ENCODE data around the gene KCNQ1.

The KCNQ1 gene

GRCh38 chr11:2670541-2671100, 225.8 kb downstream of the KCNQ1 start:
- Mint-ChIP-seq H3K27me3 (no peaks in the 10 kb centered on the region), H3K27ac (no peak overlapping the region), H3K4me3 (no peak overlapping the region), H3K9me3 (no peaks in the 10 kb centered on the region), H3K4me1 (peaks cover 12% of the 10 kb centered on the region), H3K36me3 (peaks cover 4% of the 10 kb centered on the region)
- ATAC-seq (ENCODE audit: low read depth) = no peak
- no peak for DNase-seq (ENCODE audit: low spot score in 2 of 2)

DNA sequence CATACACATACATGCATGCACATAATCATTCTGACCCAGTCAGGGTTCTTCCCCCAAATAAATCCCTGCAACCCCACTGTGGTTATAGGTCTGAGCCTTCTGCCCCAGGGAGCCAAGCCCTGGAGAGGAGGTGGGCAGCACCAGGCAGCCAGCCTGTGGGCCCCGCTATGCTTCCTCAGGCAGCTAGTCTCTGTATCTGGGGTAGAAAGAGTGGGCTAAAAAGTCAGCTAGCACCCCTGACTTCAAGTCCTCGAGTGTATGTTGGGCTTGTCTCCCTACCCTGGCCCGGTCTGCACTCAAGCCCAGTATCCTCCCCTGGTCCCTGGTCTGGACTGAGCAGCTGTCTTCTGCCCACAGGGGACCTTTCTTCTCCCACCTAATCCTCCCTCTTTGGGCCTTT, 226.9 kb downstream of the KCNQ1 start:
- Mint-ChIP-seq H3K9me3 (no peaks in the 10 kb centered on the region), H3K36me3 (peaks cover 4% of the 10 kb centered on the region), H3K4me1 (peaks cover 19% of the 10 kb centered on the region), H3K27ac (no peak overlapping the region), H3K27me3 (no peaks in the 10 kb centered on the region), H3K4me3 (no peak overlapping the region)
- DNase-seq (ENCODE audit: low spot score in 2 of 2) (no peak), ATAC-seq (ENCODE audit: low read depth) (no peak)

DNA sequence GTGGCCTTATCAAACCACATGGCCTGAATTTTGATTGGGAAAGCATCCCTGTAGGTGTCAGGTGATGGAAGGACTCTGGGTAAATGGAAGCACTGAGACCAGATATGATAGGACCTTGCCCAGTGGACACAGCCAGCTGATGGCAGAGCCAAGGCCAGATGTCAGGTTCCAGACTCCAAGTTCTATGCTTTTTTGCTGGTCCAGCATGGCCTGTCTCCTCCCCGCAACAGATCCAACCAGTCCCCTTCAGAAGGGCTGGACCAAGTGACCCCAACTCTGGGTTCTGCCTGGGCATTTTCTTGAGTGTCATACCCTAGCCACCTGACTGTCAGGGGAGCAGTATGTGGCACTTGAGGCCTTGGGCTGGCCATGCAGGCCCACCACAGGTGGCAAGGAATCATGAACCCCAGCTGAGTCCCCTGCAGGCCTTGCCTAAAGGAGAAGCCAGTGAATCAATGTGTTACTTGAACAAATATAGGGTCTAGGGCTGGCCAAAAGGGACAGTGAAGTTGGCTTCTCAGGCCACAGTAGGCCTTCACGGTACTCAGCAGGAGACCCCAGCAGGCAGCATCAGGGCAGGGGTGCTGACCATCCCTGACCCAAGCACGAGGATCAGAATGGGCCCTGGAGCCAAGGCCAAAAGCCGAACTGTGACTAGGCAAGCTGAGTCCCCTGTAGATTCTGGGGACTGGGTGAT, 227.9 kb downstream of the KCNQ1 start:
- Mint-ChIP-seq H3K27ac (no peak overlapping the region), H3K36me3 (peaks cover 4% of the 10 kb centered on the region), H3K27me3 (no peaks in the 10 kb centered on the region), H3K4me1 (peaks cover 25% of the 10 kb centered on the region), H3K4me3 (no peak overlapping the region), H3K9me3 (no peaks in the 10 kb centered on the region)
- DNase-seq (ENCODE audit: low spot score in 2 of 2) = no peak
- no peak for ATAC-seq (ENCODE audit: low read depth)

- H3K4me1 Mint-ChIP-seq = peaks cover 25% of the 10 kb centered on the region
- H3K36me3 Mint-ChIP-seq = peaks cover 4% of the 10 kb centered on the region
- no peaks in the 10 kb centered on the region for H3K27me3 Mint-ChIP-seq
- no peaks in the 10 kb centered on the region for H3K9me3 Mint-ChIP-seq
- no peak overlapping the region for H3K4me3 Mint-ChIP-seq
- DNase-seq (ENCODE audit: low spot score in 2 of 2) (no peak), ATAC-seq (ENCODE audit: low read depth) (no peak)
- H3K27ac Mint-ChIP-seq = no peak overlapping the region
Measured at GRCh38 chr11:2673250-2673610, 228.4 kb downstream of the KCNQ1 start.

GRCh38 chr11:2673871-2674471, 229.2 kb downstream of the KCNQ1 start:
- H3K36me3 Mint-ChIP-seq = peaks cover 3% of the 10 kb centered on the region
- H3K27ac Mint-ChIP-seq = no peak overlapping the region

GRCh38 chr11:2674658-2675131, 229.9 kb downstream of the KCNQ1 start:
- H3K27ac Mint-ChIP-seq = no peak overlapping the region
- H3K27me3 Mint-ChIP-seq = no peaks in the 10 kb centered on the region
- peaks cover 3% of the 10 kb centered on the region for H3K36me3 Mint-ChIP-seq
- H3K4me1 Mint-ChIP-seq = peaks cover 25% of the 10 kb centered on the region
- H3K4me3 Mint-ChIP-seq = no peak overlapping the region
- DNase-seq (ENCODE audit: low spot score in 2 of 2) = no peak
- H3K9me3 Mint-ChIP-seq = no peaks in the 10 kb centered on the region
- no peak for ATAC-seq (ENCODE audit: low read depth)

More at GRCh38 chr11:2673871-2674471, 229.2 kb downstream of the KCNQ1 start:
- DNase-seq (ENCODE audit: low spot score in 2 of 2) = no peak
- H3K4me3 Mint-ChIP-seq = no peak overlapping the region
- no peak for ATAC-seq (ENCODE audit: low read depth)
- no peaks in the 10 kb centered on the region for H3K27me3 Mint-ChIP-seq
- no peaks in the 10 kb centered on the region for H3K9me3 Mint-ChIP-seq
- H3K4me1 Mint-ChIP-seq = peaks cover 25% of the 10 kb centered on the region

GRCh38 chr11:2675540-2675939, 230.7 kb downstream of the KCNQ1 start:
- Mint-ChIP-seq H3K27me3 (no peaks in the 10 kb centered on the region), H3K9me3 (no peaks in the 10 kb centered on the region), H3K4me1 (peaks cover 23% of the 10 kb centered on the region), H3K4me3 (no peak overlapping the region), H3K36me3 (peaks cover 4% of the 10 kb centered on the region), H3K27ac (no peak overlapping the region)
- ATAC-seq (ENCODE audit: low read depth) = no peak
- no peak for DNase-seq (ENCODE audit: low spot score in 2 of 2)

DNA sequence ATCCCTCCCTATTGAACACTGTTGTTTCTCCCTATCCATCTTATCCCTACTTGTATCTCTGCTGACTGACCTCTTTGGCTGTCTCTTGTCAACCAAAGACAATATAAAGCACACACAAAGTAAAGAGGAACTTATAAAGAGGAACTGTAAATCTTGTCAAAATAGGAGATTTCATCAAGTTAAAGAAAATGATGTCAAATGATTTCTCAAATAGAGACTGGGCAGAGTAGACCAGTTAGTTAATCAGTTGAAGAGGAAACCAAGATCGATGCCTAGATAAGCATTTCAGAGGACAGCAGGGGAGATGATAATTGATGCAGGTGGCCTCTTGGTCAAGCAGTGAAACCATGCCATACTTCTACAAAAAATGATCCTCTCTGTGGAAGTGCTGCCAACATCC, 232.3 kb downstream of the KCNQ1 start:
- H3K36me3 Mint-ChIP-seq = peaks cover 5% of the 10 kb centered on the region
- H3K27me3 Mint-ChIP-seq = no peaks in the 10 kb centered on the region
- peaks cover 30% of the 10 kb centered on the region for H3K4me1 Mint-ChIP-seq
- no peak overlapping the region for H3K4me3 Mint-ChIP-seq
- no peak for DNase-seq (ENCODE audit: low spot score in 2 of 2)
- no peaks in the 10 kb centered on the region for H3K9me3 Mint-ChIP-seq
- peak overlapping the region; percentile 75 for H3K27ac Mint-ChIP-seq
- ATAC-seq (ENCODE audit: low read depth) = peak; percentile 76

- no peak for DNase-seq (ENCODE audit: low spot score in 2 of 2)
Measured at GRCh38 chr11:2678396-2678795, 233.6 kb downstream of the KCNQ1 start.

GRCh38 chr11:2679011-2679676, 234.3 kb downstream of the KCNQ1 start:
- H3K27me3 Mint-ChIP-seq = no peaks in the 10 kb centered on the region
- no peak overlapping the region for H3K4me3 Mint-ChIP-seq
- ATAC-seq (ENCODE audit: low read depth) = no peak
- H3K4me1 Mint-ChIP-seq = peaks cover 27% of the 10 kb centered on the region
- no peak overlapping the region for H3K27ac Mint-ChIP-seq
- H3K36me3 Mint-ChIP-seq = peaks cover 9% of the 10 kb centered on the region
- H3K9me3 Mint-ChIP-seq = no peaks in the 10 kb centered on the region
- DNase-seq (ENCODE audit: low spot score in 2 of 2) = no peak

More at GRCh38 chr11:2678396-2678795, 233.6 kb downstream of the KCNQ1 start:
- Mint-ChIP-seq H3K9me3 (no peaks in the 10 kb centered on the region), H3K36me3 (peaks cover 7% of the 10 kb centered on the region), H3K27ac (no peak overlapping the region), H3K27me3 (no peaks in the 10 kb centered on the region), H3K4me1 (peaks cover 30% of the 10 kb centered on the region), H3K4me3 (no peak overlapping the region)
- ATAC-seq (ENCODE audit: low read depth) = no peak

DNA sequence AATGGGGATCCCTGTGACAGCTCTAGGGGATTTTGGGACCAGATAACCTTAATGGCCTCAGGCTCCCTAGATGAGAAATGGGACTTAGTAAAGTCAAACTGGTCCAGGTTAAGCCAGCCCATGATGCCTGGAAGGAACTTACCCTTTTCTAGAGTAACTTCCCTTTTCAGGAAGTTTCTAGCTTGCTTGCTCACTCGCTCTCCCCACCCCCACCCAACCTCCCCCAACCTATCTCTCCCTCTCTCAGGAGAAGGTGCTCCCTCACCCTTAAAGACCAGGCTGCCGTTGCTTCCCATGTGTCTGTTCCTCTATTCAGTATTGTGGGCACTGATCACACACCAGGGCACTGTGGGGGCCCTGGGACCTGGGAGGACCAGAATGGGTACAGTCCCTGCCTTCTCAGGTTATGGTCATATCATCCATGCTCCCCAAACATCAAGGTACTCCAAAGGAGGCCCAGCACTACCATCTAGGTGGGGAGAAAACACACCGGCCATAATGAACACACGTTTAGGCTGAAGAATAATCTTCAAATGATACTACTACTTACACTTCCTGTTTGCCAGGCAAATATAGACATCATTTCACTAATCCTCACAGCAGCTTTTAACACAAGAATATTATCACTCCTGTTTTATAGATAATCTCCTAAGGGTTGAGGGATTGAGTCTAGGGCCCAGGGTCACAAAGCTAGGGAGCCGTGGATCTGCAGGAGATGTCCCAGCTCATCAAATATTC, 236.8 kb downstream of the KCNQ1 start:
- Mint-ChIP-seq H3K4me3 (no peak overlapping the region), H3K9me3 (no peaks in the 10 kb centered on the region), H3K36me3 (peaks cover 9% of the 10 kb centered on the region), H3K4me1 (peaks cover 20% of the 10 kb centered on the region), H3K27me3 (no peaks in the 10 kb centered on the region), H3K27ac (peak overlapping the region; percentile 73)
- DNase-seq (ENCODE audit: low spot score in 2 of 2) = no peak
- peak; percentile 46 for ATAC-seq (ENCODE audit: low read depth)

DNA sequence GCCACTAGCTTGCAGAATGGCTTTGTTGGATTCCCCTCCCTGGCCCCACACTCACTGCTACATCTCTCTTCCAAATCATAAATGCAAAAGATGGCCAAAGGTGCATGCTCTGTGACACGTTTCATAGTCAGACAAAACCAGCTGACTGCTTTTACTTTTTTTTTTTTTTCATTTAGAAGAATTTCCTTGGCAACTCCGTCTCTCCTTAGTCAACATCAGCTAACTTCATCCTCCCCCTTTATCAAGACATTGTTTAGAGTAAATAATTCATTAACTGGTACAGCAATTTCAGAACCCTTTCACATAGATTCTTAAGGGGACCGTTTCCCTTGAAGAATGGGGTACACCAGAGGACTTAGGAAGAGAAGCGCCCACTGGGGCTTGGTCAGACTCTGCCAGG, 239.0 kb downstream of the KCNQ1 start:
- no peak overlapping the region for H3K27ac Mint-ChIP-seq
- peaks cover 6% of the 10 kb centered on the region for H3K36me3 Mint-ChIP-seq
- H3K9me3 Mint-ChIP-seq = no peaks in the 10 kb centered on the region
- ATAC-seq (ENCODE audit: low read depth) = no peak
- H3K4me3 Mint-ChIP-seq = no peak overlapping the region
- H3K4me1 Mint-ChIP-seq = peaks cover 13% of the 10 kb centered on the region
- no peak for DNase-seq (ENCODE audit: low spot score in 2 of 2)
- H3K27me3 Mint-ChIP-seq = no peaks in the 10 kb centered on the region

- no peak for DNase-seq (ENCODE audit: low spot score in 2 of 2)
- no peaks in the 10 kb centered on the region for H3K27me3 Mint-ChIP-seq
- H3K27ac Mint-ChIP-seq = no peak overlapping the region
- H3K9me3 Mint-ChIP-seq = no peaks in the 10 kb centered on the region
- ATAC-seq (ENCODE audit: low read depth) = no peak
- peaks cover 13% of the 10 kb centered on the region for H3K4me1 Mint-ChIP-seq
- H3K36me3 Mint-ChIP-seq = peaks cover 6% of the 10 kb centered on the region
- H3K4me3 Mint-ChIP-seq = no peak overlapping the region
Measured at GRCh38 chr11:2684581-2684980, 239.8 kb downstream of the KCNQ1 start.

DNA sequence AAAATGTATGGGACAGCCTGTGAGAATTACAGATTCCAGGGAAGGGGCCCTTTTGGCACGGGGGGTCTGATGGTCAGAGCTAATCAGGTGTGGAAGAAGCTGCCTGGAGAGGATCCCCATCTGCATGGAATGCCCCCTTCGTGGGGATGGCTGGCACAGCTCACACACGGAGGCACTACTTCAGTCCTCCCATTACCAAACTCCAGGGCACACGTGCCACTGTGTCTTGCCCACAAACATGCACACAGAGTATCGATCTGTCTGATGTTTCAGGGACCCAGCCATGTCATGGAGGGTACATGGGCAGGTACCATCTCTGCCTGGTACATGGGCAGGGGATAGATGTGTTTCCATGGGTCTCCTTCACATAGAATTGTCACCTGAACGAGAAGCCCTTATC, 240.2 kb downstream of the KCNQ1 start:
- H3K4me3 Mint-ChIP-seq = no peak overlapping the region
- peaks cover 15% of the 10 kb centered on the region for H3K4me1 Mint-ChIP-seq
- no peaks in the 10 kb centered on the region for H3K9me3 Mint-ChIP-seq
- ATAC-seq (ENCODE audit: low read depth) (no peak), DNase-seq (ENCODE audit: low spot score in 2 of 2) (no peak)
- no peaks in the 10 kb centered on the region for H3K27me3 Mint-ChIP-seq
- H3K27ac Mint-ChIP-seq = no peak overlapping the region
- peaks cover 6% of the 10 kb centered on the region for H3K36me3 Mint-ChIP-seq

Data from memory B cell (primary cell).